Measurements from ENCODE around the gene DUS1L.
A peak's percentile ranks its signal among the peaks of the same experiment; 100 is the strongest.

DUS1L gene

GRCh38 chr17:82065638-82066303, at the start of gene DUS1L:
TSS of gene DUS1L (minus strand) at chr17:82065804. CDS start at chr17:82065059, 745 bp downstream.
- H3K27me3 Mint-ChIP-seq (ENCODE audit: low read depth): peaks cover 3% of the 10 kb centered on the region
- H3K27ac Mint-ChIP-seq: peak within 1 kb of the TSS; percentile 90
- H3K36me3 Mint-ChIP-seq (ENCODE audit: low read depth): peaks cover 1% of the 10 kb centered on the region
- H3K4me3 Mint-ChIP-seq: peak within 1 kb of the TSS; percentile 86
- H3K9me3 Mint-ChIP-seq: no peaks in the 10 kb centered on the region
- DNase-seq (ENCODE audit: low spot score): peak; percentile 74
- peaks cover 1% of the 10 kb centered on the region for H3K4me1 Mint-ChIP-seq (ENCODE audit: low read depth)

GRCh38 chr17:82114872-82115271, 49.3 kb upstream of the DUS1L start:
- Mint-ChIP-seq H3K27me3 (ENCODE audit: low read depth) (no peaks in the 10 kb centered on the region), H3K4me1 (ENCODE audit: low read depth) (peaks cover 6% of the 10 kb centered on the region), H3K9me3 (no peaks in the 10 kb centered on the region), H3K27ac (no peak overlapping the region), H3K4me3 (no peak overlapping the region), H3K36me3 (ENCODE audit: low read depth) (peaks cover 1% of the 10 kb centered on the region)
- no peak for DNase-seq (ENCODE audit: low spot score)

GRCh38 chr17:82114447-82114846, 48.8 kb upstream of the DUS1L start:
- Mint-ChIP-seq H3K27me3 (ENCODE audit: low read depth) (no peaks in the 10 kb centered on the region), H3K36me3 (ENCODE audit: low read depth) (peaks cover 1% of the 10 kb centered on the region), H3K4me1 (ENCODE audit: low read depth) (peaks cover 3% of the 10 kb centered on the region), H3K4me3 (no peak overlapping the region), H3K9me3 (no peaks in the 10 kb centered on the region), H3K27ac (no peak overlapping the region)
- DNase-seq (ENCODE audit: low spot score): no peak

- DNase-seq (ENCODE audit: low spot score): no peak
- H3K27ac Mint-ChIP-seq: no peak overlapping the region
- H3K4me3 Mint-ChIP-seq: no peak overlapping the region
- H3K27me3 Mint-ChIP-seq (ENCODE audit: low read depth): no peaks in the 10 kb centered on the region
- no peaks in the 10 kb centered on the region for H3K9me3 Mint-ChIP-seq
- H3K4me1 Mint-ChIP-seq (ENCODE audit: low read depth): peaks cover 2% of the 10 kb centered on the region
- H3K36me3 Mint-ChIP-seq (ENCODE audit: low read depth): peaks cover 1% of the 10 kb centered on the region
Measured at GRCh38 chr17:82113941-82114340, 48.3 kb upstream of the DUS1L start.

GRCh38 chr17:82113422-82113821, 47.8 kb upstream of the DUS1L start:
- Mint-ChIP-seq H3K4me3 (no peak overlapping the region), H3K27ac (no peak overlapping the region)

GRCh38 chr17:82112914-82113311, 47.3 kb upstream of the DUS1L start:
- H3K27ac Mint-ChIP-seq: no peak overlapping the region
- no peaks in the 10 kb centered on the region for H3K9me3 Mint-ChIP-seq
- no peak overlapping the region for H3K4me3 Mint-ChIP-seq
- peaks cover 1% of the 10 kb centered on the region for H3K36me3 Mint-ChIP-seq (ENCODE audit: low read depth)
- peaks cover 3% of the 10 kb centered on the region for H3K4me1 Mint-ChIP-seq (ENCODE audit: low read depth)
- DNase-seq (ENCODE audit: low spot score): no peak
- H3K27me3 Mint-ChIP-seq (ENCODE audit: low read depth): no peaks in the 10 kb centered on the region

More at GRCh38 chr17:82113422-82113821, 47.8 kb upstream of the DUS1L start:
- DNase-seq (ENCODE audit: low spot score): no peak
- Mint-ChIP-seq H3K4me1 (ENCODE audit: low read depth) (peaks cover 3% of the 10 kb centered on the region), H3K36me3 (ENCODE audit: low read depth) (peaks cover 1% of the 10 kb centered on the region), H3K9me3 (no peaks in the 10 kb centered on the region), H3K27me3 (ENCODE audit: low read depth) (no peaks in the 10 kb centered on the region)

GRCh38 chr17:82112181-82112913, 46.7 kb upstream of the DUS1L start:
- Mint-ChIP-seq H3K36me3 (ENCODE audit: low read depth) (peaks cover 1% of the 10 kb centered on the region), H3K4me3 (no peak overlapping the region), H3K27ac (peak overlapping the region; percentile 47), H3K9me3 (no peaks in the 10 kb centered on the region), H3K27me3 (ENCODE audit: low read depth) (no peaks in the 10 kb centered on the region), H3K4me1 (ENCODE audit: low read depth) (peaks cover 3% of the 10 kb centered on the region)
- DNase-seq (ENCODE audit: low spot score): no peak

DNA sequence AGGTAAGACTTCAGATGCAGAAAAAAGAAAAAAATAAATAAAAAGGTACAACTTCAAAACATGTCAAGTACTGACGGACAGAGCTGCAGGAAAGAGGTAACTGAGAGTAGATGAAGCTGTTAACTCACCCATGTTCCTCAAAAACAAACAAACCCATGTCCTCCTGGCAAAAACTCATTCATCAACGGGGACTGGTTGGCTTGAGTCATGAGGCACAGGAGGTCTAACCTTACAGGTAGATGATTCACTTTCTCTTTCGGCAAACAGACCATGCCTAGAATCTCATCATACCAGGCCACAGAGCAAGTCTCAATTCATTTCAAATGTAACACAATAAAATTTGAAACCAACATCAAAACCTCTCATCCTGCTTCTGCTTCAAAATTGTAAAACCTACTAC, 44.7 kb upstream of the DUS1L start:
- peak overlapping the region; percentile 59 for H3K27ac Mint-ChIP-seq
- H3K4me1 Mint-ChIP-seq (ENCODE audit: low read depth): peaks cover 11% of the 10 kb centered on the region
- peaks cover 1% of the 10 kb centered on the region for H3K36me3 Mint-ChIP-seq (ENCODE audit: low read depth)
- no peaks in the 10 kb centered on the region for H3K9me3 Mint-ChIP-seq
- DNase-seq (ENCODE audit: low spot score): no peak
- H3K4me3 Mint-ChIP-seq: no peak overlapping the region
- H3K27me3 Mint-ChIP-seq (ENCODE audit: low read depth): no peaks in the 10 kb centered on the region

GRCh38 chr17:82108961-82109475, 43.4 kb upstream of the DUS1L start:
- Mint-ChIP-seq H3K9me3 (no peaks in the 10 kb centered on the region), H3K4me1 (ENCODE audit: low read depth) (peaks cover 11% of the 10 kb centered on the region), H3K27ac (peak overlapping the region; percentile 21), H3K27me3 (ENCODE audit: low read depth) (no peaks in the 10 kb centered on the region), H3K4me3 (no peak overlapping the region), H3K36me3 (ENCODE audit: low read depth) (peaks cover 1% of the 10 kb centered on the region)
- no peak for DNase-seq (ENCODE audit: low spot score)

DNA sequence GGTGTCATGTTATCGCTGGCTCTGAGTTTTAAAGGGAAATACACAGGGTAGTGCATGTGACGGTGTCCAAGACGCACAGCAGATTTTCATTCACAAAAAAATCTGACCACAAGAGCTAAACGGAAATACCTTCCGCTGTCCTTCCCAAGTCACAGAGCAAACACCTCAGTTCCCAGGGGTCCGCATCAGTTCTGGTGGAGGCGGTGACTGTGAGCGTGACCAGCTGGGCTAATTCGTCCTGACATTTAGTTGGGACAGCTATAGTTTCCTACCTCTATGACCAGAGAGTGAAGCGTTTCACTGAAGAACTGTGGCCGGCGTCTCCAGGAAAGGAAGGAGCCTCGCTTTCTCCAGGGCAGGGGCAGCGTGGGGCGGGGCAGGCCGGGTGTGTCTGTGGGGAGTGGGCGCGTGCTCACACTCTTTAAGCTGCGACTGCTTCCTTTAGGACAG, 42.9 kb upstream of the DUS1L start:
- Mint-ChIP-seq H3K4me3 (no peak overlapping the region), H3K27ac (peak overlapping the region; percentile 36)

GRCh38 chr17:82108038-82108437, 42.4 kb upstream of the DUS1L start:
- peaks cover 1% of the 10 kb centered on the region for H3K36me3 Mint-ChIP-seq (ENCODE audit: low read depth)
- H3K4me3 Mint-ChIP-seq: no peak overlapping the region
- DNase-seq (ENCODE audit: low spot score): no peak
- H3K27me3 Mint-ChIP-seq (ENCODE audit: low read depth): no peaks in the 10 kb centered on the region
- no peak overlapping the region for H3K27ac Mint-ChIP-seq
- peaks cover 11% of the 10 kb centered on the region for H3K4me1 Mint-ChIP-seq (ENCODE audit: low read depth)
- no peaks in the 10 kb centered on the region for H3K9me3 Mint-ChIP-seq

More for the DNA sequence above, 42.9 kb upstream of the DUS1L start:
- no peak for DNase-seq (ENCODE audit: low spot score)
- no peaks in the 10 kb centered on the region for H3K27me3 Mint-ChIP-seq (ENCODE audit: low read depth)
- no peaks in the 10 kb centered on the region for H3K9me3 Mint-ChIP-seq
- H3K4me1 Mint-ChIP-seq (ENCODE audit: low read depth): peaks cover 11% of the 10 kb centered on the region
- peaks cover 1% of the 10 kb centered on the region for H3K36me3 Mint-ChIP-seq (ENCODE audit: low read depth)

DNA sequence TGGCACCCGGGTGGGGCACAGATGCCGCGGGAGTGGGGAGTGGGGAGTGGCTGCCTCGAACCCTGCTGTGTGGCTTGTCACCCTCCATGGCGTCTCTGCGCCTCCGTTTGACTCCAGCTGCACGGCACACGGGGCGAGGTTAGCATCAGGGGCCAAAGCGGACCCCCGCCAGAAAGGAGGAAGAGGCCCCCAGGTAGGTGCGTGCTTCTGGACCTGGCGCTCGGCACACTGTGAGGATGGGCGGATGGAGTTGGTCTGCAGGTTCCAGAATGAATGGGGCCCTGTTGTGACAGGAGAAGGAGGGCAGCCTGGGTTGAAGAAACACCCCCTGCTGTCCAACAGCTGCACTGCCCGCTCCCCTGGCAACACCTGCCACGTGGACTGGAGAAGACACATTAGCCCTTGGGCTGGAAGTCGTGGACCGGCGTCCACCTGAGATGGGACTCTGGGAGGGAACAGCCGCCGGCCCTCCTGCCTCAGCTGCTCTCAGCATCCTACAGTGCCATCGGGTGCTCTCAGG, 41.8 kb upstream of the DUS1L start:
- H3K9me3 Mint-ChIP-seq: no peaks in the 10 kb centered on the region
- H3K4me1 Mint-ChIP-seq (ENCODE audit: low read depth): peaks cover 11% of the 10 kb centered on the region
- no peaks in the 10 kb centered on the region for H3K27me3 Mint-ChIP-seq (ENCODE audit: low read depth)
- H3K27ac Mint-ChIP-seq: peak overlapping the region; percentile 65
- no peak overlapping the region for H3K4me3 Mint-ChIP-seq
- H3K36me3 Mint-ChIP-seq (ENCODE audit: low read depth): peaks cover 2% of the 10 kb centered on the region
- DNase-seq (ENCODE audit: low spot score): no peak

GRCh38 chr17:82106688-82107305, 41.2 kb upstream of the DUS1L start:
- no peak for DNase-seq (ENCODE audit: low spot score)
- Mint-ChIP-seq H3K4me3 (peak overlapping the region; percentile 90), H3K36me3 (ENCODE audit: low read depth) (peaks cover 2% of the 10 kb centered on the region), H3K27me3 (ENCODE audit: low read depth) (no peaks in the 10 kb centered on the region), H3K4me1 (ENCODE audit: low read depth) (peaks cover 11% of the 10 kb centered on the region), H3K9me3 (no peaks in the 10 kb centered on the region), H3K27ac (peak overlapping the region; percentile 93)

All from T-helper 2 cell treated with Interferon-gamma antibody and Interleukin-4, amounts not matched to agents 5 μg/mL and 100 μg/mL, for 36 hours (primary cell).